Neural cell (in vitro differentiated cells): ENCODE results near the gene PFN3. TPM values are rescaled to one million over a fixed set of nuclear protein-coding genes. Genes with fewer than 3 reads are reported as not detected.

Source experiments
- H2AFZ ChIP-seq: fragments of 200-600, 300-800 bp; sonication (generic), shearing (Covaris generic); 2 replicates; pipeline ENCODE4 v1.6.0; 2014; ENCODE audit warnings: low read depth, mild to moderate bottlenecking, antibody characterized with exemption, low read length, moderate library complexity
- H3F3A ChIP-seq: fragments of 200-600 bp; shearing (Covaris generic); 2 replicates; pipeline ENCODE4 v1.6.1; 2016; ENCODE audit warnings: mild to moderate bottlenecking, moderate library complexity, mixed read lengths, antibody characterized with exemption, low read length; ENCODE audit not compliant: insufficient read depth, poor library complexity, severe bottlenecking
- H3K27ac ChIP-seq: fragments of 200-600, 300-800 bp; sonication (generic), shearing (Covaris generic); 2 replicates; pipeline ENCODE4 v1.5.1; 2014; ENCODE audit warnings: mild to moderate bottlenecking, low read length, moderate library complexity
- H3K27me3 ChIP-seq: fragments of 300-800, 200-600 bp; sonication (generic), shearing (Covaris generic); 2 replicates; pipeline ENCODE4 v1.6.0; 2014; ENCODE audit warnings: mild to moderate bottlenecking, low read depth, low read length, moderate library complexity; ENCODE audit not compliant: insufficient read depth
- H3K36me3 ChIP-seq: fragments of 300-800, 200-600 bp; sonication (generic), shearing (Covaris generic); 2 replicates; pipeline ENCODE4 v1.5.1; 2014; ENCODE audit warnings: mild to moderate bottlenecking, antibody characterized with exemption, low read length, moderate library complexity; ENCODE audit not compliant: insufficient read depth
- H3K4me2 ChIP-seq: fragments of 300-800, 200-600 bp; sonication (generic), shearing (Covaris generic); 2 replicates; pipeline ENCODE4 v1.6.0; 2014; ENCODE audit warnings: mild to moderate bottlenecking, low read length
- H3K4me3 ChIP-seq: fragments of 300-800, 200-600 bp; sonication (generic), shearing (Covaris generic); 2 replicates; pipeline ENCODE4 v1.5.1; 2014; ENCODE audit warnings: mild to moderate bottlenecking, low read length, moderate library complexity
- H3K79me2 ChIP-seq: fragments of 200-600 bp; shearing (Covaris generic); replicated peaks from 2 replicates; pipeline ENCODE4 v1.6.0; 2014; ENCODE audit warnings: mild to moderate bottlenecking, low read length, moderate library complexity; ENCODE audit not compliant: insufficient read depth
- H3K9ac ChIP-seq: fragments of 300-800, 200-600 bp; sonication (generic), shearing (Covaris generic); 2 replicates; pipeline ENCODE4 v1.6.1; 2016; ENCODE audit warnings: mild to moderate bottlenecking, low read length, mixed read lengths
- H3K9me2 ChIP-seq: fragments of 200-600 bp; shearing (Covaris generic); 2 replicates; pipeline ENCODE4 v1.6.1; 2016; ENCODE audit warnings: mild to moderate bottlenecking, low read length, mixed read lengths; ENCODE audit not compliant: insufficient read depth
- H3K9me3 ChIP-seq: fragments of 200-600, 300-800 bp; sonication (generic), shearing (Covaris generic); 2 replicates; pipeline ENCODE4 v1.6.1; 2016; ENCODE audit warnings: mild to moderate bottlenecking, mixed run types, low read length, moderate library complexity, mixed read lengths
- H4K20me1 ChIP-seq: fragments of 200-600 bp; shearing (Covaris generic); 2 replicates; pipeline ENCODE4 v1.6.1; 2016; ENCODE audit warnings: mild to moderate bottlenecking, mixed run types; ENCODE audit not compliant: insufficient read depth
- CTCF ChIP-seq: fragments of 450-650 bp; IDR thresholded peaks from 2 replicates; pipeline ENCODE4 v1.5.1; 2014; ENCODE audit warnings: antibody characterized with exemption, mild to moderate bottlenecking, moderate library complexity; ENCODE audit not compliant: poor library complexity, severe bottlenecking
- EP300 ChIP-seq: fragments of 450-650 bp; conservative IDR thresholded peaks from 2 replicates; pipeline ENCODE4 v1.6.1; 2014; ENCODE audit warnings: antibody characterized with exemption, mild to moderate bottlenecking, moderate library complexity; ENCODE audit not compliant: poor library complexity, severe bottlenecking
- EZH2 ChIP-seq: fragments of 200-600, 300-800 bp; shearing (Covaris generic), sonication (generic); IDR thresholded peaks from 2 replicates; pipeline ENCODE4 v1.6.1; 2014; ENCODE audit warnings: antibody characterized with exemption, low read length, borderline replicate concordance, mild to moderate bottlenecking; ENCODE audit not compliant: insufficient read depth, poor library complexity, severe bottlenecking
- MXI1 ChIP-seq: fragments of 450-650 bp; conservative IDR thresholded peaks from 2 replicates; pipeline ENCODE4 v1.6.1; 2014; ENCODE audit warnings: antibody characterized with exemption, mild to moderate bottlenecking; ENCODE audit not compliant: poor library complexity, severe bottlenecking
- POLR2AphosphoS5 ChIP-seq: IDR thresholded peaks from 2 replicates; pipeline ENCODE4 v1.6.1; 2012
- RAD21 ChIP-seq: fragments of 450-650 bp; conservative IDR thresholded peaks from 2 replicates; pipeline ENCODE4 v1.6.1; 2014; ENCODE audit warnings: antibody characterized with exemption, mild to moderate bottlenecking, moderate library complexity
- REST ChIP-seq: IDR thresholded peaks from 2 replicates; pipeline ENCODE4 v1.6.1; 2012; ENCODE audit warnings: borderline replicate concordance
- SMC3 ChIP-seq: fragments of 450-650 bp; conservative IDR thresholded peaks from 2 replicates; pipeline ENCODE4 v1.6.1; 2014; ENCODE audit warnings: antibody characterized with exemption, mild to moderate bottlenecking, moderate library complexity; ENCODE audit not compliant: poor library complexity
- TAF1 ChIP-seq: IDR thresholded peaks from 2 replicates; pipeline ENCODE4 v1.6.1; 2012; ENCODE audit warnings: low read depth
- polyA plus RNA-seq: library from polyadenylated mRNA; depleted of rRNA; stranded (reverse); fragments of >200 nt; gene quantifications from 2 replicates; pipeline ENCODE4 v1.2.3, GENCODE V29; 2014

The PFN3 gene
- polyA plus RNA-seq, 1 donor from 2014 or later = not detected

- Histone ChIP-seq H3K9ac (peak overlapping the region; percentile 22), H4K20me1 (no peaks in the 10 kb centered on the region), H3K4me2 (no peak overlapping the region), H3F3A (no peaks in the 10 kb centered on the region), H3K36me3 (no peaks in the 10 kb centered on the region), H3K4me3 (no peak overlapping the region), H3K9me2 (no peaks in the 10 kb centered on the region), H3K27ac (peak overlapping the region; percentile 34), H2AFZ (no peak overlapping the region), H3K27me3 (no peaks in the 10 kb centered on the region), H3K79me2 (no peaks in the 10 kb centered on the region), H3K9me3 (no peaks in the 10 kb centered on the region)
- TF ChIP-seq EP300 (no peak), RAD21 (no peak), EZH2 (no peak), CTCF (no peak), REST (no peak), POLR2AphosphoS5 (no peak), TAF1 (no peak), MXI1 (no peak), SMC3 (no peak)
Observed at GRCh38 chr5:177380805-177381126, 19.7 kb downstream of the PFN3 start.

GRCh38 chr5:177378884-177379883 lies 21.3 kb downstream of the PFN3 start:
- TF ChIP-seq POLR2AphosphoS5 (no peak), CTCF (no peak), SMC3 (no peak), RAD21 (no peak), EZH2 (no peak), EP300 (no peak), REST (no peak)
- Histone ChIP-seq H4K20me1 (no peaks in the 10 kb centered on the region), H3F3A (no peaks in the 10 kb centered on the region), H2AFZ (no peak overlapping the region), H3K27ac (no peak overlapping the region), H3K27me3 (no peaks in the 10 kb centered on the region), H3K79me2 (no peaks in the 10 kb centered on the region), H3K4me2 (no peak overlapping the region), H3K9me3 (no peaks in the 10 kb centered on the region), H3K9me2 (no peaks in the 10 kb centered on the region), H3K9ac (no peak overlapping the region), H3K4me3 (no peak overlapping the region), H3K36me3 (no peaks in the 10 kb centered on the region)
